ENCODE data around the gene GATA2. TPM values are rescaled to one million over a fixed set of nuclear protein-coding genes. Genes with fewer than 3 reads are reported as not detected.

GATA2 gene
- total and polyA plus RNA-seq, 4 experiments from 2014 or later = not detected

DNA sequence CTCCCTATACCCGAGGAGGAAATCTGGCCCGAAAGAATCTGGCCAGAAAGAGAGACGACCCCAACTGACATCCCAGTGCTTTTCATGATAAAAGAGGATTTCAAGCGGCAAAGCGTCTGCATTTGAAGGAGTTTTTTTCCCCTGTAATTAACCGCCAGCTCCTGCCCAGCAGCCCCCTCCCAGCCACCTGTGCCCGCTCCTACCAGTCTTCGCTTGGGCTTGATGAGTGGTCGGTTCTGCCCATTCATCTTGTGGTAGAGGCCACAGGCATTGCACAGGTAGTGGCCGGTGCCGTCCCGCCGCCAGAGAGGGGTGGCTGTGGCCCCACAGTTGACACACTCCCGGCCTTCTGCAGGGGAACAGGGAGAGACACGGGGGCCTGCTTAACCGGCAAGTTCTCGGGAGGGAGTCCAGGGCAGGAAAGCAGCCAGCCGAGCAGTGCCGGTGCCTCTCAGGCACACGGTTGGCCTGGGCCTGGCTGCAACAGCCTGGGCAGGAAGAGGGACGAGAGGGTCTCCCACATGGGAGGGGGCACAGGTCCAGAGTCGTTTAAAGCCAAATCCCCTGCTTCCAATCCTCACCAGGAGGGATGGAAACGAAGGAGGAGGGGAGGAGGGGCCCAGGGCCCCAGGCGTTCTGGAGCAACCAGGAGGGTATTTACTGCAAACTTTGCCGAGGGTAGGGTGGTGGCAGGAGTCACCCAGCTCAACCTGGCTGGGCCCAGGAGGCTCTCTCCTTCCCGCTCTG is 9.2 kb downstream of the GATA2 start:
- peaks cover 15 to 47% (median 25%) of the 10 kb centered on the region in 4 donors for H3K4me1 Mint-ChIP-seq
- POLR2A ChIA-PET (ENCODE audit: partially characterized antibody) = no interaction called here

GRCh38 chr3:128482666-128483656 is 10.0 kb downstream of the GATA2 start:
- H3K4me3 Mint-ChIP-seq = peak overlapping the region; percentile 29 to 83 (median 78)
- CTCF ChIA-PET (ENCODE audit: partially characterized antibody) = interaction anchor here (1.5 to 1.7 kb wide), 2 partner anchors 14 to 56 kb away, joined by 6 to 8 read pairs; no protein-coding TSS in a partner anchor
- H3K36me3 ChIP-seq (ENCODE audit: insufficient read depth, low read length) = no peaks in the 10 kb centered on the region
- peaks cover 13 to 43% (median 24%) of the 10 kb centered on the region in 4 donors for H3K4me1 Mint-ChIP-seq
- DNase-seq = no peak
- peaks cover 0 to 2% (median 0%) of the 10 kb centered on the region in 8 donors for H3K9me3 Mint-ChIP-seq
- no peak overlapping the region for H3K27ac ChIP-seq (ENCODE audit: low read depth, low read length)
- no peaks in the 10 kb centered on the region for H3K9me3 ChIP-seq (ENCODE audit: control insufficient read depth in 1 of 2, low read length in 2 of 2)
- peaks cover 51% of the 10 kb centered on the region for H3K27me3 ChIP-seq (ENCODE audit: insufficient read depth, low read length)
- peaks cover 33% of the 10 kb centered on the region for H3K4me1 ChIP-seq (ENCODE audit: insufficient read depth, low read length)
- H3K36me3 Mint-ChIP-seq = peaks cover 0 to 3% of the 10 kb centered on the region in 2 donors
- intact Hi-C loops (cut with micrococcal nuclease) = no loop called here
- peak overlapping the region in 1 of 7 donors; percentile 72 for H3K27ac Mint-ChIP-seq
- no peak overlapping the region for H3K4me3 ChIP-seq (ENCODE audit: low read length in 2 of 2)
- H3K27me3 Mint-ChIP-seq = peaks cover 45 to 62% of the 10 kb centered on the region in 2 donors
- POLR2A ChIA-PET (ENCODE audit: partially characterized antibody) = no interaction called here

More for the DNA sequence above, 9.2 kb downstream of the GATA2 start:
- Histone ChIP-seq H3K36me3 (ENCODE audit: insufficient read depth, low read length) (no peaks in the 10 kb centered on the region), H3K4me1 (ENCODE audit: insufficient read depth, low read length) (peaks cover 41% of the 10 kb centered on the region), H3K9me3 (ENCODE audit: control insufficient read depth in 1 of 2, low read length in 2 of 2) (no peaks in the 10 kb centered on the region), H3K27ac (ENCODE audit: low read depth, low read length) (no peak overlapping the region), H3K27me3 (ENCODE audit: insufficient read depth, low read length) (peaks cover 60% of the 10 kb centered on the region), H3K4me3 (ENCODE audit: low read length in 2 of 2) (no peak overlapping the region)
- Mint-ChIP-seq H3K9me3 (peaks cover 0 to 2% (median 0%) of the 10 kb centered on the region in 8 donors), H3K36me3 (peaks cover 0 to 3% of the 10 kb centered on the region in 2 donors), H3K4me3 (peak overlapping the region in 6 of 8 donors; percentile 70 to 83 (median 80)), H3K27me3 (peaks cover 41 to 55% of the 10 kb centered on the region in 2 donors), H3K27ac (peak overlapping the region in 1 of 7 donors; percentile 72)
- no peak for DNase-seq
- intact Hi-C loops (cut with micrococcal nuclease) = no loop called here
- CTCF ChIA-PET (ENCODE audit: partially characterized antibody) = interaction anchor here (1.7 kb wide), 1 partner anchor 57 kb away, joined by 6 read pairs; no protein-coding TSS in a partner anchor

GRCh38 chr3:128482175-128482574 is 10.8 kb downstream of the GATA2 start:
- CTCF ChIA-PET (ENCODE audit: partially characterized antibody) = interaction anchor here (1.5 kb wide), 1 partner anchor 15 kb away, joined by 8 read pairs; no protein-coding TSS in a partner anchor
- peak overlapping the region in 2 of 8 donors; percentile 46 to 64 for H3K4me3 Mint-ChIP-seq

GRCh38 chr3:128481438-128481942 is 11.5 kb downstream of the GATA2 start:
- H3K27ac ChIP-seq (ENCODE audit: low read depth, low read length) = no peak overlapping the region
- Mint-ChIP-seq H3K4me1 (peaks cover 10 to 35% (median 17%) of the 10 kb centered on the region in 4 donors), H3K36me3 (peaks cover 0 to 3% of the 10 kb centered on the region in 2 donors), H3K27me3 (peaks cover 39 to 66% of the 10 kb centered on the region in 2 donors), H3K27ac (no peak overlapping the region), H3K4me3 (peak overlapping the region in 1 of 8 donors; percentile 23), H3K9me3 (no peaks in the 10 kb centered on the region)
- H3K36me3 ChIP-seq (ENCODE audit: insufficient read depth, low read length) = no peaks in the 10 kb centered on the region
- peaks cover 40% of the 10 kb centered on the region for H3K27me3 ChIP-seq (ENCODE audit: insufficient read depth, low read length)
- ChIA-PET POLR2A (ENCODE audit: partially characterized antibody) (no interaction called here), CTCF (ENCODE audit: partially characterized antibody) (interaction anchor here (1.5 kb wide), 1 partner anchor 16 kb away, joined by 8 read pairs; no protein-coding TSS in a partner anchor)
- peaks cover 18% of the 10 kb centered on the region for H3K4me1 ChIP-seq (ENCODE audit: insufficient read depth, low read length)
- intact Hi-C loops (cut with micrococcal nuclease) = no loop called here
- no peak for DNase-seq
- H3K4me3 ChIP-seq (ENCODE audit: low read length in 2 of 2) = no peak overlapping the region
- H3K9me3 ChIP-seq (ENCODE audit: control insufficient read depth in 1 of 2, low read length in 2 of 2) = no peaks in the 10 kb centered on the region

More at GRCh38 chr3:128482175-128482574, 10.8 kb downstream of the GATA2 start:
- Mint-ChIP-seq H3K27ac (no peak overlapping the region), H3K4me1 (peaks cover 11 to 39% (median 21%) of the 10 kb centered on the region in 4 donors), H3K9me3 (no peaks in the 10 kb centered on the region), H3K36me3 (peaks cover 0 to 3% of the 10 kb centered on the region in 2 donors), H3K27me3 (peaks cover 42 to 63% of the 10 kb centered on the region in 2 donors)
- Histone ChIP-seq H3K9me3 (ENCODE audit: control insufficient read depth in 1 of 2, low read length in 2 of 2) (no peaks in the 10 kb centered on the region), H3K36me3 (ENCODE audit: insufficient read depth, low read length) (no peaks in the 10 kb centered on the region), H3K4me3 (ENCODE audit: low read length in 2 of 2) (no peak overlapping the region), H3K27me3 (ENCODE audit: insufficient read depth, low read length) (peaks cover 44% of the 10 kb centered on the region), H3K27ac (ENCODE audit: low read depth, low read length) (no peak overlapping the region), H3K4me1 (ENCODE audit: insufficient read depth, low read length) (peaks cover 25% of the 10 kb centered on the region)
- intact Hi-C loops (cut with micrococcal nuclease) = no loop called here
- POLR2A ChIA-PET (ENCODE audit: partially characterized antibody) = no interaction called here
- DNase-seq = no peak

- Histone ChIP-seq H3K4me3 (ENCODE audit: low read length in 2 of 2) (no peak overlapping the region), H3K27ac (ENCODE audit: low read depth, low read length) (no peak overlapping the region), H3K36me3 (ENCODE audit: insufficient read depth, low read length) (no peaks in the 10 kb centered on the region), H3K27me3 (ENCODE audit: insufficient read depth, low read length) (peaks cover 35% of the 10 kb centered on the region), H3K9me3 (ENCODE audit: control insufficient read depth in 1 of 2, low read length in 2 of 2) (no peaks in the 10 kb centered on the region), H3K4me1 (ENCODE audit: insufficient read depth, low read length) (peaks cover 14% of the 10 kb centered on the region)
- Mint-ChIP-seq H3K36me3 (peaks cover 0 to 3% of the 10 kb centered on the region in 2 donors), H3K4me3 (peak overlapping the region in 1 of 8 donors; percentile 23), H3K9me3 (no peaks in the 10 kb centered on the region), H3K27me3 (peaks cover 35 to 61% of the 10 kb centered on the region in 2 donors), H3K27ac (no peak overlapping the region), H3K4me1 (peaks cover 7 to 31% (median 14%) of the 10 kb centered on the region in 4 donors)
- intact Hi-C loops (cut with micrococcal nuclease) = no loop called here
- POLR2A ChIA-PET (ENCODE audit: partially characterized antibody) = no interaction called here
- no peak for DNase-seq
- CTCF ChIA-PET (ENCODE audit: partially characterized antibody) = no interaction called here
Measured at GRCh38 chr3:128480717-128481437, 12.1 kb downstream of the GATA2 start.

- Histone ChIP-seq H3K27me3 (ENCODE audit: insufficient read depth, low read length) (peaks cover 31% of the 10 kb centered on the region), H3K36me3 (ENCODE audit: insufficient read depth, low read length) (no peaks in the 10 kb centered on the region), H3K4me1 (ENCODE audit: insufficient read depth, low read length) (peaks cover 14% of the 10 kb centered on the region), H3K4me3 (ENCODE audit: low read length in 2 of 2) (no peak overlapping the region), H3K9me3 (ENCODE audit: control insufficient read depth in 1 of 2, low read length in 2 of 2) (no peaks in the 10 kb centered on the region), H3K27ac (ENCODE audit: low read depth, low read length) (no peak overlapping the region)
- Mint-ChIP-seq H3K27ac (no peak overlapping the region), H3K4me1 (peaks cover 7 to 27% (median 14%) of the 10 kb centered on the region in 4 donors), H3K4me3 (no peak overlapping the region), H3K36me3 (peaks cover 0 to 3% of the 10 kb centered on the region in 2 donors), H3K9me3 (no peaks in the 10 kb centered on the region), H3K27me3 (peaks cover 32 to 55% of the 10 kb centered on the region in 2 donors)
- no peak for DNase-seq
- intact Hi-C loops (cut with micrococcal nuclease) = no loop called here
- POLR2A ChIA-PET (ENCODE audit: partially characterized antibody) = no interaction called here
- CTCF ChIA-PET (ENCODE audit: partially characterized antibody) = no interaction called here
Measured at GRCh38 chr3:128480278-128480677, 12.7 kb downstream of the GATA2 start.

All from CD4-positive, alpha-beta memory T cell (primary cell).